Effector CD4-positive, alpha-beta T cell (primary cell): ENCODE measurements around the gene CLCN5.

Experiments used
- DNase-seq: peaks from one replicate; pipeline ENCODE4 v3.0.0-alpha.2; 2020

CLCN5 gene

GRCh38 chrX:50093625-50094024 is 171.2 kb downstream of the CLCN5 start:
- DNase-seq, result no peak

- DNase-seq, result no peak
Observed at GRCh38 chrX:50097071-50097470, 174.7 kb downstream of the CLCN5 start.

GRCh38 chrX:50098241-50098640 is 175.8 kb downstream of the CLCN5 start:
- no peak for DNase-seq

DNA sequence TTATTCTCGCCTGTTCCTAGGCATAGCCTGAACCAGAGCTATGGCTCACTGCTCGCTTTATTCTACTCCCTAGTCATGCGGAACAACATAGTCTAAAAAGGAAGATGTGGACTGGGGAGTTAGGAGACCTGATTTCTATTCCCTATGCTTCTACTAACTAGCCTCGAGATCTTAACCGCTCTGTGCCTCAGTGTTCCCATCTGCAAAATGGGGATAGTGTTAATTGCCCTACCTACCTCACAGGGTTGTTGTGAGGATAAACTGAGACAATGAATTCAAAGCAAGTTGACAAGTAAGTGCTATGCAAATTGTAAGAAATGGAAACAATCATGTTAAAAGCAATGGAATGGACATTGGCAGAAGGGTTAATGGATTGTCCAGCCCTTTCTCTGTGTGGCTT is 176.4 kb downstream of the CLCN5 start:
- no peak for DNase-seq

DNA sequence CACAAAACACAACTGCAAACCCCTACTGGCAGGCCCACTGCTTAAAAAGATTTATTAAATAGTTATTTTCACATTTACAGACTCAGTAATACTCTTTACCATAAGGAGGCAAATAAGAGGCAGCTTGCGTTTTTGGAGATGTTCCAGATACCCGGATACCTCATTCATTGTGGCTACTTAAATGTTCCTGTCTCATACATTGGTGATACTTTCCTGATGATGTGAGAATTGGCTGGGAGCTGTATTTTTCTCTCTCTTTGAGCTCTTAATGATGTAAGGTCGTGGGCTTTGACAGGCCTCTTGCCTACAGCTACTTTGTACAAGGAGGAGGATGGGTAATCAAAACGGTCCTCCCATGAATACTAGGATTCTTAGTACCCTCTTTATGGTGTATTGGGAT is 176.9 kb downstream of the CLCN5 start:
- DNase-seq, result no peak

- DNase-seq, result no peak
Observed at GRCh38 chrX:50100188-50100587, 177.8 kb downstream of the CLCN5 start.

GRCh38 chrX:50103176-50103575 is 180.8 kb downstream of the CLCN5 start:
- no peak for DNase-seq

GRCh38 chrX:50103866-50104566 is 181.6 kb downstream of the CLCN5 start:
- DNase-seq, result no peak

GRCh38 chrX:50106051-50106675 is 183.8 kb downstream of the CLCN5 start:
- DNase-seq, result no peak

GRCh38 chrX:50107470-50107869 is 185.1 kb downstream of the CLCN5 start:
- no peak for DNase-seq

- DNase-seq, result no peak
Observed at GRCh38 chrX:50108264-50108663, 185.9 kb downstream of the CLCN5 start.

- no peak for DNase-seq
Observed at GRCh38 chrX:50111742-50112141, 189.3 kb downstream of the CLCN5 start.

- no peak for DNase-seq
Observed at GRCh38 chrX:50114113-50114512, 191.7 kb downstream of the CLCN5 start.

DNA sequence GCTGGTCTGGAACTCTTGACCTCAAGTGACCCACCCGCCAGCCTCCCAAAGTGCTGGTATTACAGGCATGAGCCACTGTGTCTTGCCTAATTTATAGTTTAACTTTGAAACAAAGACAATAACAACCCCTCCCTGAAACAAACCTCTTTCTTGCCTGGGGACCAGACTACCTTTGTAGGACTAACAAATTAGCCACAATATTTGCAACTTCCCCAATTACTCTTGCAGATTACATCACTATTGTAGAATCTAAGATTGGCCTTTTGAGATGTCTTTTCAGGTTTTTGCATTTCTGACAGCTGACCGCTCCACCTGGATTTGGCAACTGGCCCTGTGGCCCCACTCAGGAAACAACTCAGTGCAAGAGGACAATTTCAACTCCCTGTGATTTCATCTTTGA is 193.6 kb downstream of the CLCN5 start:
- no peak for DNase-seq

DNA sequence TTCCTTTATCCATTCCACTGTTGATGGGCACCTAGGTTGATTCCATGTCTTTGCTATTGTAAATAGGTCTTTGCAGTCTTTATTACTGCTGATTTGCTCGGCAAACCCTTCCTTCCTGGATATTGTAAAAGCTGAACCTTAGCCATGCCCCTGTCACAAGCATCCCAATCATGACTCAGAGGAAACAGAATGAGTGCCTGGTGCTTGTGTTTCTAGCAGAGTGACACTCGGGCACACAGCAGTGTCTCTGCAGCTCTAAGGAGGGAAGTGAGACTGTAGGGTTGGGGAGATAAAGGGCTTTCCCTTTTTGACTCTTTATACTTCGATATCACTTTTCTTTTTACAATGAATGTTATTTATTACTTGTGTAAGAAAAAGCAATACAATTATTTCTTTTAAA is 195.1 kb downstream of the CLCN5 start:
- DNase-seq, result no peak

GRCh38 chrX:50125480-50125879 is 203.1 kb downstream of the CLCN5 start:
- DNase-seq, result no peak

DNA sequence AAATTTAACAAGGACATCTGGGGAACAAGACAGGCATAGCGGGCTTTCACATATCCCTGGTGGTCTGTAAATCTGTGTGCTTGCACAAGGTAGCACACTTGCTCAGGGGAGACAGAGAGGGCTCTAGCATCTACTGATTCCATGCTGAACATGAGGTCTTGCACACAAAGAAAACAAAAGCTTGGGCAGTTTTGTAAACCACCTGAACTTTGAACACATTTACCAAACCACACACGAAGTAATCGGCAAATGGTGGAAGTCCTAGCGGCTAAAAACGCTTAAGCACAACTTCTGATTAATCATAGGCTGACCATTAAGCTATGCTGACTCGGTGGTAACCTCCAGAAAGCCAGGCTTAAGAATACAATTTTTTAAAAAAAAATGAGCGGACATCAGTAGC is 225.6 kb downstream of the CLCN5 start:
- DNase-seq, result no peak
